ENCODE measurements around the gene BCAP29.

DNA sequence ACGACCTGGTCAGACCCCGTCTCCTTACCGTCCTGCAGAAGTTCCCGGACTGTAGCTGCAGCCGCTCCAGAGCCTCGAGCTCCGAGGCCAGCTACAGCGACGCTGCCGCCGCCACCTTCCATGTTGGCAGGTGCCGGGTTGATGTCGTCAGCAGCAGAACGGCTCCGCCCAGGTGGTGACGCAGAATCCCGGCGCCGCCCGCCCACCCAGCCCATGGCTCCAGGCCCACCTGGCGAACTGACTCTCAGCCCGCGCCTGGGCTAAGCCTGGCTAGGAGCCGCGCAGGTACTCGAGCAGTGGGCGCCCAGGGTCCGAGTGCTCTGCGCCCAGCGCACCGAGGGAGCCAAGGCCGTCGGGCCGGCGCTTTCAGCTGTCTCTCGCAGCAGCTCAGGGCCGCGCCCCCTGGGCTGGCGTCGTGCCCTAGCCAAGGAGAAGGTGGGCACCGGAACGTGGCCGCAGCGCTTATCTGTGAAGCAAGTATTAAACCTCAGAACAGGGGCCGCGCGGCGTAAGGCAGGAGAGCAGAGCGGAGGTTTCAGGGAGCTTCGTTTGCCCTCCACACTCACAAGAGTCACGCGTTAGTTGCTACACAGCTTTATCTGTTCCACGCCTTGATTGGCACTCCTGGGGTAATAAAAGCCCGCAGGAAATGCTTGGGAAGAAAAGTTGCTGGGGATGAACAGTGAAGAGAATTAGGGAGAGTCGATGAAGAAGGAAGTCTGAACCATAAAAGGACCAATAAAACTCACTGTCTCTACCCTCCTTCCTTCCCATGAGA lies 16.1 kb upstream of the BCAP29 start, which contains the start of the genes COG5 and DUS4L:
- TF ChIP-seq ZFP41 (tag by site-specific recombination; IDR thresholded peaks at IDR 0.05; ENCODE audit: borderline replicate concordance) (no peak), ZBTB8A (tag by site-specific recombination; IDR thresholded peaks at IDR 0.05) (peak; percentile 94), CTCF (tag by site-specific recombination; IDR thresholded peaks at IDR 0.05) (no peak), SCRT2 (tag by site-specific recombination; IDR thresholded peaks at IDR 0.05) (0 out of 2 replicates have a peak, but pooled peaks have one; percentile 36), MEIS1 (CRISPR knock-in tag; IDR thresholded peaks at IDR 0.05; ENCODE audit: borderline replicate concordance) (no peak)
- TF ChIP-seq, protein P1, sequence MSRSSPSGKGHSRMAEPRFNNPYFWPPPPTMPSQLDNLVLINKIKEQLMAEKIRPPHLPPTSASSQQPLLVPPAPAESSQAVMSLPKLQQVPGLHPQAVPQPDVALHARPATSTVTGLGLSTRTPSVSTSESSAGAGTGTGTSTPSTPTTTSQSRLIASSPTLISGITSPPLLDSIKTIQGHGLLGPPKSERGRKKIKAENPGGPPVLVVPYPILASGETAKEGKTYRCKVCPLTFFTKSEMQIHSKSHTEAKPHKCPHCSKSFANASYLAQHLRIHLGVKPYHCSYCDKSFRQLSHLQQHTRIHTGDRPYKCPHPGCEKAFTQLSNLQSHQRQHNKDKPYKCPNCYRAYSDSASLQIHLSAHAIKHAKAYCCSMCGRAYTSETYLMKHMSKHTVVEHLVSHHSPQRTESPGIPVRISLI (tag by site-specific recombination; IDR thresholded peaks at IDR 0.05) = no peak

Data from HEK293 (cell line).